DND-41 (cell line): ENCODE data around the gene LDB2.

ENCODE experiments used
- EZH2 ChIP-seq: IDR thresholded peaks from 3 replicates; pipeline ENCODE4 v1.6.1; 2012; ENCODE audit warnings: borderline replicate concordance, low read depth, mild to moderate bottlenecking, moderate library complexity, low read length, inconsistent platforms; ENCODE audit not compliant: severe bottlenecking
- TF ChIP-seq, protein P1 (sequence below): IDR thresholded peaks from 2 replicates; pipeline ENCODE4 v1.5.1; 2012; ENCODE audit warnings: borderline replicate concordance, low read length, moderate library complexity, mild to moderate bottlenecking; ENCODE audit not compliant: poor library complexity, severe bottlenecking; ENCODE audit errors: extremely low read depth

GRCh38 chr4:16900325-16900724, 1.9 kb upstream of the LDB2 start:
- TF ChIP-seq, protein P1, sequence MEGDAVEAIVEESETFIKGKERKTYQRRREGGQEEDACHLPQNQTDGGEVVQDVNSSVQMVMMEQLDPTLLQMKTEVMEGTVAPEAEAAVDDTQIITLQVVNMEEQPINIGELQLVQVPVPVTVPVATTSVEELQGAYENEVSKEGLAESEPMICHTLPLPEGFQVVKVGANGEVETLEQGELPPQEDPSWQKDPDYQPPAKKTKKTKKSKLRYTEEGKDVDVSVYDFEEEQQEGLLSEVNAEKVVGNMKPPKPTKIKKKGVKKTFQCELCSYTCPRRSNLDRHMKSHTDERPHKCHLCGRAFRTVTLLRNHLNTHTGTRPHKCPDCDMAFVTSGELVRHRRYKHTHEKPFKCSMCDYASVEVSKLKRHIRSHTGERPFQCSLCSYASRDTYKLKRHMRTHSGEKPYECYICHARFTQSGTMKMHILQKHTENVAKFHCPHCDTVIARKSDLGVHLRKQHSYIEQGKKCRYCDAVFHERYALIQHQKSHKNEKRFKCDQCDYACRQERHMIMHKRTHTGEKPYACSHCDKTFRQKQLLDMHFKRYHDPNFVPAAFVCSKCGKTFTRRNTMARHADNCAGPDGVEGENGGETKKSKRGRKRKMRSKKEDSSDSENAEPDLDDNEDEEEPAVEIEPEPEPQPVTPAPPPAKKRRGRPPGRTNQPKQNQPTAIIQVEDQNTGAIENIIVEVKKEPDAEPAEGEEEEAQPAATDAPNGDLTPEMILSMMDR, result no peak
- no peak for TF ChIP-seq EZH2
